ENCODE results near the gene LBH.

LBH gene

DNA sequence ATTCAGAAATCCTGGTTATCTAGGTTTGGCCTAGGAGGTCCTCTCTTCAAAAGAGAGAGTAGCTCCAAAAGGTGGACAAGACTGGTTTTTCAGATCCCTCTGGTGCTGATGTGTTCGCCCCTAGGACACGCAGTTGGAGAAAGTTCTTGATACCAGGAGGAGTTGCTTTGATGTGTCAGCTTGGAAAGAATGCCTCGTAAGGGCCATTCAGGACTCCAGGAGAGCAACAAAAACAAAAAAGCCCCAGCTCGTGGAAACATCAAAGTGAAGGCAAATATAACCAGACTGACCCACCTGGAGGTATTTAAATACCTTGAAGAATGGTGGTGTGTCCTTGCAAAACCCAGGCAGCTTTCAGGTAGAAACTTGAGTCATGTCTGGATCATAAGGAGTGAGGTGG is 12.5 kb upstream of the LBH start:
- H3K27me3 ChIP-seq (ENCODE audit: low read depth, low read length), result peaks cover 37% of the 10 kb centered on the region
- H4K20me1 ChIP-seq (ENCODE audit: insufficient read depth, low read length), result no peaks in the 10 kb centered on the region
- H3K27ac ChIP-seq (ENCODE audit: low read length), result no peak overlapping the region
- H3K79me2 ChIP-seq (ENCODE audit: low read length), result no peaks in the 10 kb centered on the region
- no peaks in the 10 kb centered on the region for H3K9me3 ChIP-seq (ENCODE audit: insufficient read depth, low read length)
- H3K4me3 ChIP-seq (ENCODE audit: low read length), result no peak overlapping the region
- H3K4me1 ChIP-seq (ENCODE audit: low read length), result peaks cover 38% of the 10 kb centered on the region
- TF ChIP-seq EZH2phosphoT487 (IDR thresholded peaks at IDR 0.05; ENCODE audit: low read depth), result no peak
- TF ChIP-seq, protein P1, sequence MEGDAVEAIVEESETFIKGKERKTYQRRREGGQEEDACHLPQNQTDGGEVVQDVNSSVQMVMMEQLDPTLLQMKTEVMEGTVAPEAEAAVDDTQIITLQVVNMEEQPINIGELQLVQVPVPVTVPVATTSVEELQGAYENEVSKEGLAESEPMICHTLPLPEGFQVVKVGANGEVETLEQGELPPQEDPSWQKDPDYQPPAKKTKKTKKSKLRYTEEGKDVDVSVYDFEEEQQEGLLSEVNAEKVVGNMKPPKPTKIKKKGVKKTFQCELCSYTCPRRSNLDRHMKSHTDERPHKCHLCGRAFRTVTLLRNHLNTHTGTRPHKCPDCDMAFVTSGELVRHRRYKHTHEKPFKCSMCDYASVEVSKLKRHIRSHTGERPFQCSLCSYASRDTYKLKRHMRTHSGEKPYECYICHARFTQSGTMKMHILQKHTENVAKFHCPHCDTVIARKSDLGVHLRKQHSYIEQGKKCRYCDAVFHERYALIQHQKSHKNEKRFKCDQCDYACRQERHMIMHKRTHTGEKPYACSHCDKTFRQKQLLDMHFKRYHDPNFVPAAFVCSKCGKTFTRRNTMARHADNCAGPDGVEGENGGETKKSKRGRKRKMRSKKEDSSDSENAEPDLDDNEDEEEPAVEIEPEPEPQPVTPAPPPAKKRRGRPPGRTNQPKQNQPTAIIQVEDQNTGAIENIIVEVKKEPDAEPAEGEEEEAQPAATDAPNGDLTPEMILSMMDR (IDR thresholded peaks at IDR 0.05; ENCODE audit: low read depth, low read length), result no peak
- H2AFZ ChIP-seq (ENCODE audit: low read depth, low read length), result no peak overlapping the region
- no peak overlapping the region for H3K9ac ChIP-seq (ENCODE audit: low read length)
- no peak overlapping the region for H3K4me2 ChIP-seq (ENCODE audit: low read length)
- no peaks in the 10 kb centered on the region for H3K36me3 ChIP-seq (replicated peaks; ENCODE audit: low read depth, low read length)

DNA sequence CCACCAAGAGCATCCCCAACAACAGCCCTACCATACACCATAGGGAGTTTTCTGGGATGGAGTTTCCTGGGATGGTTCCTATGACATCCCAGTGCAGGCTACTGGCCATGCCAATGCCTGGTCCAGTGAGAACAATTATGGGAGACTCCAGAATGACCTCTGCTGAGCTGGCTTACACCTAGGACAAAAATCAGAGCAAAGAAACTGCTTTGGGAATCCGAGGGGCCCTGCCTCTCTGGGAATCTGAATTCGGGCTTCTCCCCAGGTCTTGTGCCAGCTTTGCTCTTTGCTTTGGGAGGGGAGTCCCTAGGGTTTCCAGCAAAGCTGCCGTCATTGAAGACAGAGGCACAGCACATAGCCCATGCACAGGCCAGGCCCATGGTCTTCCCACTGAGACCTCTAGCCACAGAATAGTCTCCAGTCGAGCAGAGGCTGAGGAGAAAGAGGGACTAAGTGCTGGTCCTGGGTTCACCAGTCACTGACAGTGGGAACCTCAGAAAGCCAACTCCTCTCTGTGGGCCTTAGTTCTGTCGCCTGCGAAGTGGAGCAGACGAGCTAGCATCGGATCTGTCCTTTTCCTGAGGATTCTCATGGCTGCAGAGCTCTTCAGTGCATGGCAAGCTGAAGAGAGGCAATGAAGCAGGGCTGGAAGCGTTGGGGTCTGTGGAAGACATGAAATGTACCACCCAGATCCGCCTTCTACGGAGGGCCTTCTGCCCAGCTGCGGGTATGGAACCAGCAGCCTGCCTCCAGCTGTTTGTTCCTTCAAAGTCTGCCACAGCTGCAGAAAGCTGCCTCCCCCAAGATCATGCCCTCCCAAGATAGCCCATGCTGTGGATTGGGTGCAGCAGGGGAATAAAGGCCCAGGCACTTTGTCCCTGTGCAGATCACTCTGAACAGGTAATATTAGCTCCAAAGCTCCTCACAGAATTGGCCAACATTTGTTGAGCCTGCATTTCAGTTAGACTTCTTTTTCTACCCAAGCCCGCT is 11.2 kb upstream of the LBH start:
- Histone ChIP-seq H3K27me3 (ENCODE audit: low read depth, low read length) (peaks cover 37% of the 10 kb centered on the region), H3K27ac (ENCODE audit: low read length) (no peak overlapping the region), H2AFZ (ENCODE audit: low read depth, low read length) (no peak overlapping the region)

DNA sequence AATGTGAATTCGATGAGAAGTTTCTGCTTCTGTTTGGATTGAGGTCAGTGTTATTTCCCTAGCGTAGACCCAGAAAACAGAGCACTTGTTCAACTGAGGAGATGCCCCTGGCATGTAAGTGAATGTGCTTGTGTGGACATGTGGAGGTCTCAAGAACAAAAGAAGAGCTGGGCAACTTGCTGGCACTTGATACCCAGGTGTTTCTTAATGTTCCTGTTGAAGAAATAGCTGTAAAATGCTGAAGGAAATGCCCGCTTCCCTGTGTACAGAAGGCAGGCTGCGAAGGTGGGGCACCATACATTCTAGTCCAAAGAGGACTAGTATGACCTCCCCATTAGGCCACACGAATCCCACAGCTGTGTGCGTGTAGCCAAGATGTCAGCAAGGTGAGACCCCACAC is 9.8 kb upstream of the LBH start:
- no peak overlapping the region for H3K27ac ChIP-seq (ENCODE audit: low read length)
- no peak overlapping the region for H2AFZ ChIP-seq (ENCODE audit: low read depth, low read length)
- H3K79me2 ChIP-seq (ENCODE audit: low read length), result no peaks in the 10 kb centered on the region
- no peak overlapping the region for H3K4me3 ChIP-seq (ENCODE audit: low read length)
- H3K36me3 ChIP-seq (replicated peaks; ENCODE audit: low read depth, low read length), result no peaks in the 10 kb centered on the region
- no peak overlapping the region for H3K9ac ChIP-seq (ENCODE audit: low read length)
- H3K4me2 ChIP-seq (ENCODE audit: low read length), result no peak overlapping the region
- peaks cover 37% of the 10 kb centered on the region for H3K27me3 ChIP-seq (ENCODE audit: low read depth, low read length)
- no peaks in the 10 kb centered on the region for H3K9me3 ChIP-seq (ENCODE audit: insufficient read depth, low read length)
- H3K4me1 ChIP-seq (ENCODE audit: low read length), result peaks cover 65% of the 10 kb centered on the region
- TF ChIP-seq EZH2phosphoT487 (IDR thresholded peaks at IDR 0.05; ENCODE audit: low read depth), result no peak
- TF ChIP-seq, protein P1 (IDR thresholded peaks at IDR 0.05; ENCODE audit: low read depth, low read length), result no peak
- no peaks in the 10 kb centered on the region for H4K20me1 ChIP-seq (ENCODE audit: insufficient read depth, low read length)

More for the DNA sequence above, 11.2 kb upstream of the LBH start:
- TF ChIP-seq, protein P1 (IDR thresholded peaks at IDR 0.05; ENCODE audit: low read depth, low read length), result no peak
- no peak for TF ChIP-seq EZH2phosphoT487 (IDR thresholded peaks at IDR 0.05; ENCODE audit: low read depth)
- Histone ChIP-seq H3K36me3 (replicated peaks; ENCODE audit: low read depth, low read length) (no peaks in the 10 kb centered on the region), H3K79me2 (ENCODE audit: low read length) (no peaks in the 10 kb centered on the region), H3K4me3 (ENCODE audit: low read length) (no peak overlapping the region), H4K20me1 (ENCODE audit: insufficient read depth, low read length) (no peaks in the 10 kb centered on the region), H3K4me2 (ENCODE audit: low read length) (no peak overlapping the region), H3K9me3 (ENCODE audit: insufficient read depth, low read length) (no peaks in the 10 kb centered on the region), H3K4me1 (ENCODE audit: low read length) (peaks cover 52% of the 10 kb centered on the region), H3K9ac (ENCODE audit: low read length) (no peak overlapping the region)

DNA sequence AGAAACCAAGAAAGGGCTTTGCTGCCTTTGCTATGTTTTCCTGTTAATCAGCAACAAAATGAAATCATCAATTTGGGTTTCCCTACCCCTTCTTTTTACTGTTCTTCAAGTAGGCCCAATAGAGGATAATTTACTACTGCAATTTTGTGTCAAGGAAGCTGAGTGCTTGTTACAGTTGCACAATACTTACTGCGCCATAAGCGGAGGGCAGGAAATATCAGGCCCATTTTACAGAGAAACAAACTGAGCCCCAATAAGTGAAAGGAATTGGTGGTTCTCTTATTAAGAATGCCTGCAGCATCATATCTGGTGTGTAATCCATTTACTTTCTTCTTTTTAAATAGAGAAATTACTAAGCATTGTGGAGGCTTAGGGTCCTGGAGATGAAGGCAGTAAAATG is 9.3 kb upstream of the LBH start:
- H3K79me2 ChIP-seq (ENCODE audit: low read length), result no peaks in the 10 kb centered on the region
- peaks cover 38% of the 10 kb centered on the region for H3K27me3 ChIP-seq (ENCODE audit: low read depth, low read length)
- no peak overlapping the region for H3K9ac ChIP-seq (ENCODE audit: low read length)
- TF ChIP-seq, protein P1 (IDR thresholded peaks at IDR 0.05; ENCODE audit: low read depth, low read length), result no peak
- TF ChIP-seq EZH2phosphoT487 (IDR thresholded peaks at IDR 0.05; ENCODE audit: low read depth), result no peak
- H3K27ac ChIP-seq (ENCODE audit: low read length), result no peak overlapping the region
- H3K4me3 ChIP-seq (ENCODE audit: low read length), result no peak overlapping the region
- no peak overlapping the region for H2AFZ ChIP-seq (ENCODE audit: low read depth, low read length)
- no peaks in the 10 kb centered on the region for H3K36me3 ChIP-seq (replicated peaks; ENCODE audit: low read depth, low read length)
- H4K20me1 ChIP-seq (ENCODE audit: insufficient read depth, low read length), result no peaks in the 10 kb centered on the region
- no peaks in the 10 kb centered on the region for H3K9me3 ChIP-seq (ENCODE audit: insufficient read depth, low read length)
- H3K4me1 ChIP-seq (ENCODE audit: low read length), result peaks cover 69% of the 10 kb centered on the region
- H3K4me2 ChIP-seq (ENCODE audit: low read length), result no peak overlapping the region

Data from OCI-LY3 (cell line).